ENCODE results near the gene UPF1.
"Not testable (repeated sequence)": the region's sequence is repeated elsewhere in the genome, so short reads cannot be mapped to it uniquely, and the experiment has no call there.

Gene UPF1

DNA sequence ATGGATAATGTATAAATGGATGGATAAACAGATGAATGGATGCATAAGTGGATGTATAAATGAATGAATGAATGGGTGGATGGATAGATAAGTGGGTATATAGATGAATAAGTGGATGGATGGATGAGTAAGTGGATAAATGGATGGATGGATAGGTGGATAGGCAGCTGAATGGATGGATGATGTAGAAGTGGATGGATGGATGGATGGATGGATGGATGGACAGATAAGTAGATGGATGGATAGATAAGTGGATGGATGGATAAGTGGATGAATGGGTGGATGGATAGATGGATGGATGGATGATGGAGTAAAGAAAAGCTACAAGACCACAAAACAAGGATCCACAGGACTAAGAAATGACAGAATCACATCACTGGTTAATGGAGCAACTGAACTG is 31.7 kb upstream of the UPF1 start:
- no peak for DNase-seq

DNA sequence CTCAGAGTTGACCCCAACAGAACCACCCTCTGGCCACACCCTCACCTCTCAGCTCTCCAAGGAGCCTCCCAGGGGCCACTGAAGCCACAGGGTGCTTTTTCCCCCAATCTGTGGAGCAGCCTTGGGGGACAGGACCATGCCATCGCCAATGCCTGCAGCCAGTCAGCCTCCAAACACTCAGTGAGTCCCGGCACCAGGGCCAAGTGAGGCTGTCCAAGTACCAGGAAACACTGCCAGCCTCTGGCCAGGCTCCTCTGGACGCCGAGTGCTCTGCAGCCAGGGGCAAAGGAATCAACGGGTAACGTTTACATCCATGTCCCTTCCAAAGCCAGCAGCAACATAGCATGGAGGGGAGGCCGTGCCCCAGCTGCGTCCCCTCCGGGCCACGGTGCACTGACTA is 31.1 kb upstream of the UPF1 start:
- DNase-seq: no peak

DNA sequence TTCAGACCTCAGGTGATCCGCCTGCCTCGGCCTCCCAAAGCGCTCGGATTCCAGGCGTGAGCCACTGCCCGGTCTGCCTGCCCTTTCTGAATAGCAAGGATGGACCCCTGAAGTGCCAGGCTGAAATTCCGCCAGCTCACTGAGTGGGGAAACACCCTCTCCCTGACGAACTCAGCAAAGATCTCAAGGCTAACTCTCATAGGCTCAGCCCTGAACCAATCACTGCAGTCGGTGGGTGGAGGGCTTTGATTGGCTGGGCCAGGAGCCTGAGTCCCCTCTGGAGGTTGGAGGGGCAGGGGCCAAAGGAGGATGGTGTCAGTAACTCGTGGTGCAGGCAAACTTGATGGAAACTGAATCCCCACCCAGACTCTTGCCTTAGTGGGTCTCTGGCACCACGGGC is 29.4 kb upstream of the UPF1 start:
- no peak for DNase-seq

DNA sequence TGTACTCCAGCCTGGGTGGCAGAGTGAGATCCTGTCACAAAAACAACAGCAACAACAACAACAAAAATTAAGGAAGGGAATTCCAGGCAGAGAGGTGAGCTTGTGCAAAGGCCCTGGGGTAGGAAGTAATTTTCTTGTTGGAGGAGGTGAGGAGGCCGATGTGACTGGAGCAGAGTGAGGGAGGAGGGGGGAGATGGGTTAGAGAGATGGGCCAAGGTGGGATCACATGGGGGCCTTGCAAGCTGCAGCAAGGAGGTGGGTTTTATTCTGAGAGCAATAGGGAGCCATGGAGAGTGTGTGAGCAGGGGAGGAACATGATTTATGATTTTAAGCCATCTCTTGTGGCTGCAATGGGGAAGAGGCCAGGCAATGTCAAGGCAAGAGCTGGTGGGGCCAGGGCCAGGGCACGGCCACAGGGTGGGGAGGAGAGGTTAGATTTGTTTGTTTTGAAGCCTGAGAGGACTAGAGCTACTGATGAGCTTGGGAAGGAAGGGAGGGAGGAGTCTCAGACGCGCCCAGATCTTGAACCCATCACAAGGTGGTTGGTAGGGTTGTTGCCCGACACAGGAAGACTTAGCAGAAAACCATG is 28.1 kb upstream of the UPF1 start:
- no peak for DNase-seq

DNA sequence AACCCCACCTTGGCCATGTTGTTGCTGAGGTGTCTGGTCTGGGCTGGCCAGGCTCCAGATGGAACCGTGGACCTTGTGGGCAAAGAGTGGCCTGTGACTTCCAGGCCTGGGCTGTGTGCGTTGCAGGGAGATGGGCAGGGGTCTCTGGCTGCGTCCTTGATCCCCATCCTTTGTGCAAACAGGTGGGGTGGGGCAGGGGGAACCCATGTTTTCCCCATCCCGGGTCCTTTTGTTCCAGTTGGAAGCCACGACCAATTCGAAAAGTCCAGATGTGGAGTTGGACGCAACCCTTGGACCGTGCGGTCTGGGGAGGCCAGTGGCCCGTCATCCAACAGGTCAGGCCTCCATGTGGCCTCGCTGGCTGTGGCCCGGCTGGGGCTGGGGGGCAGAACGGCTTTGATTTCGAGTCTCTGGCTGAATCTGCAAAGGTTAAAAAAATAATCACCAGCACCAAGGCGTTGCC is 27.6 kb upstream of the UPF1 start:
- no peak for DNase-seq

DNA sequence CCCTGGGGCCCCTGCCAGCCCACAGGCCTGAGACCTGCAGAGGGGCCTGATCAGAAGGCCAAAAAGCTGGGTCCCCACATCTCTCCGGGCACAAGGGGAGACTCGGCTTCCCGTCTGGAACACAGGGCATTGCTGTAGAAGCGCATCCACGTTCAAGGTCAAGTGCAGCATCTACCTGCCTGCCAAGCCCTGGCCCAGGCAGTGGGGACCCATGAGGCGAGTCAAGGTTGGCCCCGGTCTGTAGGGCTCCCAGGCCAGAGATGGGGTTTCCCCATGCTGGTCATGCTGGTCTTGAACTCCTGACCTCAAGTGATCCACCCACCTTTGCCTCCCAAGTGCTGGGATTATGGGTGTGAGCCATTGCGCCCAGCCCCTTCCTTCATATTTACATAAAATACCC is 27.1 kb upstream of the UPF1 start:
- no peak for DNase-seq

DNA sequence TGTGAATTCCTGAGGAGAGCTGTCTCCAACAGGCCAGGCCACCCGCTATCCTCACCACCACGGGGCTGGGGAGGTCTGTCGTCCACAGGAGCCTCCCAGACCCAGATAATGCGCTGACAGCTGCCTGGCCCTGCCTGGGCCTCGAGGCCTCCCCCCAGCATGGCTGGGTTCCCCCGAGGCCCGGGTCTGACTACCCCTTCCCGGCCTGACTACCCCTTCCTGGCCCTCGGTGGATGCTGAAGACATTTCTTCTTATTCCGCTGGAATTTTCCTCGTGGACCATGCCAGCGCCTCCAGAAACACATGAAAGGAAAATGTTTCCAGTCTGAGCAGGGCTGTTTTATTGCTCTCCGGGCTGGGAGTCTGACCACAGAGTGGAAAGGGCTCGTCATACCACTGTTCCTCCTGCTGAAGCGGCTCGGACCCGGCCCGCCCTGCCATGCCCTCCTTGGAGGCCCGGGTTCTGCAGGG is 23.9 kb upstream of the UPF1 start:
- DNase-seq: peak; percentile 37

DNA sequence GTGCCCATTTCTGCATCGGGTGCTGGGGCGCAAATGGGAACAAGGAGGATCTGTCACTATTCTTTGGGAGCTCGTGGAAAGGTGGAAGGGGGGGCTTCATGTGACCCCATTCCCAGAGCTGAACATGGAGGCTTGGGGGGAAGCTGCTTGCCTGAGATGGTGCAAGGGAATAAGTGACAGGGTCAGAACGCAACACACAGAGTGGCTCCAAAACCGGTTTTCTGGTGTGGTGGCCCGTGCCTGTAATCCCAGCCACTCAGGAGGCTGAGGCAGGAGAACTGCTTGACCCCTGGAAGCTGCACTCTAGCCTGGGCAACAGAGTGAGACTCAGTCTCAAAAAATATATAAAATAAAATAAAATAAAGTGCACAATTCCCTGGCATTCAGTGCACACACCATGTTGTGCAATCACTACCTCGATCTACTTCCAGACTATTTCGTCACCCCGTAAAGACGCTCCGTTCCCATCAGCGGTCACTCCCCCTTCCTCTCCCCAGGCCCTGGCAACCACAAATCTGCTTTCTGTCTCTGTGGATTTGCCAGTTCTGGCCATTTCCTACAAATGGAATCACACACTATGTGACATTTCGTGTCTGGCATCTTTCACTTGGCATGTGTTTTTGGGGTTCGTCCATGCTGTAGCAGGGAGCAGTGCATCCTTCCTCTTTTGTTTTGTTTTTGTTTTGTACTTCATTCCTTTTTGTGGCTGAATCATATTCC is 22.4 kb upstream of the UPF1 start:
- peak; percentile 56 for DNase-seq

DNA sequence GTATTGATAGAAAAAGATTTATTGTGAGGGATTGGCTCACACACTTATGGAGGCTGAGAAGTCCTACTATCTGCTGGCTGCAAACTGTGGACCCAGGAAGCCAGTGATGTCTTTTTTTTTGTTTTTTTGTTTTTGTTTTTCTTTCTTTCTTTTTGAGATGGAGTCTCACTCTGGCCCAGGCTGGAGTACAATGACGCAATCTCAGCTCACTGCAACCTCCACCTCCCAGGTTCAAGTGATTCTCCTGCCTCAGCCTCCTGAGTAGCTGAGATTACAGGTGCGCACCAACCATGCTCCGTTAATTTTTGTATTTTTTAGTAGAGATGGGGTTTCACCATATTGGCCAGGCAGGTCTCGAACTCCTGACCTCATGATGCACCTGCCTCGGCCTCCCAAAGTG is 20.1 kb upstream of the UPF1 start:
- not testable (repeated sequence) for DNase-seq

DNA sequence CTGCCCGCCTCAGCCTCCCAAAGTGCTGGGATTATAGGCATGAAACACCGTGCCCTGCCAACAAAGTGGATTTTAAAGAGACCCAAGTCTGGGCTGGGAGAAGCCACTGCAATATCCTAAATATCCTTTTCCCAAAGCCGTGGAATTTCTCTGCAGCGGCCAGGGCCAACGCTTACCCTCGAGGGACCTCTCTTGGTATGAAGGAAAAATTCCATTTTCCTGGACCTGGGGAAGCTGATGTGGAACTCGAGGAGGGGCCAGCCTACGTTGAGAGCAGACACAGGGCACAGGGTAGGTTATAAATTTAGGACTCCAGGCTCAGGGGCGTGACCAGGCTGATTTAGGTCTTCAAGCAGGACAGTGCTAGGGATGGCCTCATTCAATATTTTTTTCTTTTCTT is 17.7 kb upstream of the UPF1 start:
- DNase-seq: peak; percentile 36

DNA sequence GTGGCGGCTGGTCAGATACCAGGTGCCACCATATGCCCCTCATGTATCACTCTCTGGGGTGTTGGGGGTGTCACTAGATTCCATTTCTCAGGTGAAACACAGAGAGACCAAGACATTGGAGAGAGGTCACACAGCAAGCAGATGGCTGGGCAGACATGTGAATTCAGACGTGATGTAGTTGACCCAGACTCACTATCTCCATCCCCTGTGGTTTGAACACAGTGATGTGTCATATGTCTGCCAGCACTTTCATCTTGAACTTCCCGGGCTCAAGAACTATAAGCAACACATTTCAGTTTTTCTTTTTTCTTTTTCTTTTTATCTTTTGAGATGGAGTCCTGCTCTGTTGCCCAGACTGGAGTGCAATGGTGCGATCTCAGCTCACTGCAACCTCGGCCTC is 16.1 kb upstream of the UPF1 start:
- no peak for DNase-seq

DNA sequence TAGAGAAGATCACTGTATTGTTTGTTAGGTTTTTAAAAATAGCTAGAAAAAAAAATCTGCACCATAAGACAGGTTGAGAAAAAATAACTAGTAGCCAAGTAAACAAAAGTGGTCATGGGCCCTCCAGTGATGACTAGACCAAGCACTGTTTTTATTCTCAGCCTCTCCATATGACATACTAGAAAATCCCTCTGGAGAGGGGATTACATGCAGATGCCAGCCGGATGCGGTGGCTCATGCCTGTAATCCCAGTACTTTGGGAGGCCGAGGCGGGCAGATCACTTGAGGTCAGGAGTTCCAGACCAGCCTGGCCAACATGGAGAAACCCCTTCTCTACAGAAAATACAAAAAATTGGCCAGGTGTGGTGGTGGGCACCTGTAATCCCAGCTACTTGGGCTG is 15.1 kb upstream of the UPF1 start:
- DNase-seq: not testable (repeated sequence)

DNA sequence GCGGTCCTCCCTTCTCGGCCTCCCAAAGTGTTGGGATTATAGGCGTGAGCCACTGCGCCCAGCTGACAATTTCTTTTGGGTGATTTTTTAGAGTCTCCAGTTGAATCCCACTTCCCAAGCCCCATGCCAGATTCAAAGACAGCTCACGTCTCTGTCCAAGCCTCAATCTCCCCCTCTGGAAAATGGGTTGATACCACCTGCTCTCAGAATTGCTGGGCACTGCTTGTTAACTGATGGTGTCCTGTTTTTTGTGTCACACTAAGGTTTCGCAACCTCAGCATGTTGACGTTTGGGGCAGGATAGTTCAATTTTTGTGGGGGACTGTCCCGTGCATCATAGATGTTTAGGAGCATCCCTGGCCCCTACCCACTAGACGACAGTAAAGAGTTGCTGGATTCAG is 14.2 kb upstream of the UPF1 start:
- DNase-seq: no peak

DNA sequence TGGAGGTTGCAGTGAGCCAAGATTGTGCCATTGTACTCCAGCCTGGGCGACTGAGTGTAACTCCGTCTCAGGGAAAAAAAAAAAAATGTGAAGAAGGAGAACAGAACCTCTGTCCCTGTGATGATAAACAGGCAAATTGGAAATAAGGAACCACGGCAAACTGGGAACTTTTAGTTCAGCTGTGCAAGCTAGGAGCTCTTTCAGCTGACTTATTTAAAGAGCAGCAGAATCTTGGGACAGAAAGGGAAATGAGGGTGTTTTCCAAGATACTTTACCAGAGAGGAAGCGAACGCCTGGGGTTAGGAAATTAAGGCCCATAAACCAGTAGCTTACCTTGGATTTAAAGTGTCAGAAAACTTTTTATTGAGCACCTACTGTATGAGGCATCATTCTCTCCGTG is 3.0 kb upstream of the UPF1 start:
- DNase-seq: no peak

DNA sequence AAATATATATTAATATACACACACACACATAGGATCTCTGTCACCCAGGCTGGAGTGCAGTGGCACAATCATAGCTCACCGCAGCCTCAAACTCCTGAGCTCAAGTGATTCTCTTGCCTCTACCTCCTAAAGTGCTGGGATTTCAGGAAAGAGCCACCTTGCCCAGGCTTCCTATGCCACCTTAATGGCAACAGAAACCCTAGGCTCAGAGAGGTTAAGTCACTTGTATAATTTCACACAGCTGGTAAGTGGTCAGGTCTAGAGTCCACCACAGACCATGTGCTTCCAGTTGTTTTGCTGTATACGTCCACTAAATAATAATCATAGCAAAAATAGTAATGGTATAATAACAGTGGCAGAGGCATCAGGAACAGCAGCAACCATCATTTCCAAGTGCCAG is 1.3 kb upstream of the UPF1 start:
- DNase-seq: no peak

DNA sequence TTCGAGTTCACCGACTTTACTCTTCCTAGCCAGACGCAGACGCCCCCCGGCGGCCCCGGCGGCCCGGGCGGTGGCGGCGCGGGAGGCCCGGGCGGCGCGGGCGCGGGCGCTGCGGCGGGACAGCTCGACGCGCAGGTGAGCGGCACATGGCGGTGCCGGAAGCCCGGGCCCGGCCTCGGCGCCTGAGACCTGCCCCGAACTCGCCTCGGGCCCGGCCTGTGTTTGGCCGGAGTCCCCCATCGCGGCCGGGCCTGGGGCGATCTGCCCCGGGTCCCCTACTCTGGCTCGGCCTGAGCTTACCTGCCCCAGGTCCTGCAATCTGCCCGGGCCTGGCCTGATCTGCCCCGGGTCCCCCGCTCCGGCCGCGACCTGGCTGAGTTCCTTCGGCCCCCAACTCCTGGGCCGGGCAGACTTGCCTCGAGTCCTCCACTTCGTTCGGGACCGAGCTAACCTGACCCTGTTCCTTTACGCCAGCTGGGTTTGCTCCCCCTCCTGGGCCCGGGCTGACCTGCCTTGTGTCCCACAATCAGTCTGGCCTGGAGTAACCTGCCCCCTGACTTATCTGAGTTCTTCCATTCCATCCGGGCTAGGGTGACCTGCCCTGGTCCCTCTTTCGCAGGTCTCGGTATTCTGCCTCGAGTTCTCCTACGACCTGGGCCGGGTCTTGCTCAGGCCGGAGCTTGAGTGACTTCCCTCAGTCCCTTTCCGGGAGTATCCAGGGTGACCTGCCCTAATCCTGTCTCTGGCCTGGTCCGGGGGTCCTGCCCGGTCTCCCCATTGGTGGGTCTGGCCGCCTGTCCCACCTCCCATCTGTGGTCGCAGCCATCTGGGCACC is 764 bp downstream of the UPF1 start:
- no peak for DNase-seq

DNA sequence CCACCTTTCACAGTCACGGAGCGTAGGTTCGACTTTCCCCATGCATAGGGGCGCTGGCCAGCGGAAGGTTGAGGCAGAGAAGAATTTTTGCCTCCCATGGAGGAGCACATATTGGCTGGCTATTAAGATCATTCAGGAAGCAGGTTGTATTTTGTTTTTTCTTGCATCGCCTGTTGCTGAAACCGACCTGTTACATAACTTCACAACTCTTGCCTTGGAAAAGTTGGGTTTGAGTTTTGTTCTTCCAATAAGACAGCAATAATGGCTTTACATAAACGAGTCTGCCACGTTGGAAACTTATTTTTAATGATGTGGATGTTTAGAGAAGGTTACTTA is 1.4 kb downstream of the UPF1 start:
- no peak for DNase-seq

DNA sequence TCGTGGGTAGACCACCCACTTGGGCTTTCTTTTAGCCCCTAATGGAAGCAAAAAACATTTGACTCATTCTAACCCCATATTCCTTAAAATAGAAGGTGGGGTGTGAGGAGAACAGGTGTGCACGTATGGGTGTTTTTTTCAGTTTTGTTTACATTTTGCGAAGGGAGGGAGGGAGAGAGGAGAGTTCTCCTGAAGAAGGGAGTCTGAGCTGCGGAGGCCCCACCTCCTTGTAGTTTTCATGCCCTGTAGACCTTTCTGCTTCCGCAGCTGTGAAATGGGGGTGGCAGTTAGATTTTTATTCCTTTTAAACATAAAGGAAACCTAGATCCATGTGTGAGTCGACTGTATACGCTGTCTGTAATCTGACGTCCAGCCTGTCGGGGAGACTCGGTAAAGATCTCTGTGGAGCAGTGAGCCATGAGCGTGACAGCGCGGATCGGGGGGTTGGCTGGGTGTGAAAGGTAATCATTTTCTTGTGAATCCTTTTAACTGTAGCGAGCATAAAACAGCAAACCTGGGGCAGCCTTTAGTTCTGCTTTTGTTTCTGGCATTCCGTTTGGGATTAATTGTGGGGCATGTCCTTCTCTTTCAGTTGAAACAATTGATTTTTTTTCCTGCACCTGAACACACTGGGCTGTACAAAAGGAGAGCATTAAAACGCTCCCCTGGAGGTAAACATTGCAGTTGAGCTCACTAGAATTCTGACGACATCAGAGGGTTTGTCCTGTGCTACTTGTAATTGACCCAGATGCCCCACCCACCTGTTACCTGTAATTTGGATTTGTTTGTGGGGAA is 2.3 kb downstream of the UPF1 start:
- DNase-seq: no peak

DNA sequence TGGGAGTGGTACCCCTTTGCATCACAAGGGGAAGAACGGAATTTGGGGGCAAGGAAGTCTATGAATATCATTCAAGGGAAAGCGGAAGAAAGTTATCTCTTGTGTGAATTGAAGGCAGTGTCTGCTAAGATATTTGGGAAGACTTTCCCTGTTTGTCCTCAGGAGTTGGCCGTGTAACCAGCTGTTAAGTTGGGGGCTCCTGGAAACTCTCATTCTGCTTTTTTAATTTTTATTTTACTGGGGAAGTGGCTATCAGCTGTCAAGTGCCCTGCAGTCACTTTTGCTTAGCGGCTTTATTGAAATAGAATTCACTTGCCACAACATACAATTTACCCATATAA is 2.9 kb downstream of the UPF1 start:
- DNase-seq: no peak

DNA sequence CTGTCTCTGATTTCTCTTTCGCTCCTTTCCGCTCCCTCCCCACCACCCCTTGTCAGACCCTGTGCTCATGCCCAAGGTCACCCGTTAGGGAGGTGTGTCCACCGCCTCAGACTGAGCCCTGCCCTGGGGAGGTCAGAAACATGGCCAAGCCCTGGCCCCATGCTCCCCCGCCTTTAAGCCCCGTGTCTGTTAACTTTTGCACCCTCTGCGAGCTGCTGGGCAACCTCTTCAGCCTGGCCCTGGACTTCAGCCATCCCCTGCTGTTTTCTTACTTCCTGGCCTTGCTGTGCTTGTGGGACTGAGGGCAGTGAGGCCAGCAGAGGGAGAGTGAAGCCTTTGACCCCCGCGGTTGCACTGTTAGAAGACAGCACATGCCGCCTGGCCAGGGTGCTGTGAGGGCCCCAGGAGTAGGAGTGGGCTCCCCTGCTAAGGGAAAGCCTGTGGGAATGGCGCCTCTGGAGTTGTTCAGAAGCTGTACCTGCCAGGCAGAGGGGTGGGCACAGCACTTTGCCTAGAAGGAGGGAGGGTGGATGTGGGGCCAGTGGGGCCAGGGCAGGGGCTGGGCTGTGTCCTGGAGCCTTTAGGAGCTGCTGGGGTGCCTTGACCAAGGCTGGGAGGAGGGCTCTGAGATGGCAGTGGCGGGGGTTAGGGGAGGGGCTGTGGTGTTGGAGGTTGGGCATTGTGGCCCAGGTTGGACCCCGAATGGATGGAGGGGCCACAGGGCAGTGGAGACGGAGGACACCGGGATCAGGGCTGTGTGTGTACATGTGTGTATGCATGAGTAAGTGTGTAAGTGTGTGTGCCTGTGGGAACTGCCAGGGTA is 7.9 kb downstream of the UPF1 start:
- no peak for DNase-seq

DNA sequence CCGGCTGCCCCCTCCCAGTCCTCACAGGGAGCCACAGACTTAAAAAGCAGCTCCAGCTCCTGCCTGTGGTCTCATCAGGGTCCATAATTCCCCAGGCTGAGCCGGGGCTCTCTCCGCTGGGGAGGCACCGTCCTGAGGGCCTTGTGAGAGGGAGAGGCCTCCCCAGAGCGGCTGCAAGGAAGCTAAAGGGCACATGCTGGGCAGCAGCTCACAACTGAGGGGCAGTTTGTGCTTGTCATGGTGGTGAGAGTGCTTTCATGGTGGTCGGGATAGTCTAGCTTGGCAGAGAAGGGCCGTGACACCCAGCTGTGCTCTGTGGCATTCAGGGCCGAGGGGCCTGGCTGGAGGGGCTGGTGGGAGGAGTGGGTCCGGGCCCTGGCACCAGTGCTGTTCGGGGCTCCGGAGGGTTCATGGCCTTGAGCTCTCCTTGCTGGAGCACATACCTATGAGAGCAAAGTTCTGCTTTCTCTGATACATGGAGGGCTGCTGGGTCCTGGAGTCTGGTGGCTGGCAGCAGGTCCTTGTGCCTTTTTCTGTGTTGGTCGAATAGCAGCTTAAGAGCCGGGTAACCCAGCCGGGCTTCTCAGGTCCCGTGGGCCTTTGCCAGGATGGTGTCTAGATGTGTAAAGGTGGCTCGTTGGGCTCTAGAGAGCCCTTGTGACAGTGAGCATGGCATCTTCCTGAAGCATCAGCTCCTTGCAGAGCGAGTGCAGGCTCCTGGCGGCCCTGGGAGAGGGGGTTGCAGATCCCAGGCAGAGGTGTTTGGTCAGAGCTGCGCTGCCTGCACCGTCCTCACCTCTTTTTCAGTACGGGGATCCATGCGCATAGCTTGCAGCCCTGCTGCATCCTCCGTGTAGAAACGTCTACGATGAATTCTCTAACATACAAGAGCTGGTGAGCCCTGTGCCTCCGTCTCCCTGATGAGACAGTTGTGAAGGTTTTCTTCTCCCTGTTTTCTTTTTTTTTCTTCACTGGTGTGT is 8.8 kb downstream of the UPF1 start:
- DNase-seq: no peak

Measured in fibroblast of skin of right biceps (primary cell).